ENCODE data around the gene PIGB.

Gene PIGB

DNA sequence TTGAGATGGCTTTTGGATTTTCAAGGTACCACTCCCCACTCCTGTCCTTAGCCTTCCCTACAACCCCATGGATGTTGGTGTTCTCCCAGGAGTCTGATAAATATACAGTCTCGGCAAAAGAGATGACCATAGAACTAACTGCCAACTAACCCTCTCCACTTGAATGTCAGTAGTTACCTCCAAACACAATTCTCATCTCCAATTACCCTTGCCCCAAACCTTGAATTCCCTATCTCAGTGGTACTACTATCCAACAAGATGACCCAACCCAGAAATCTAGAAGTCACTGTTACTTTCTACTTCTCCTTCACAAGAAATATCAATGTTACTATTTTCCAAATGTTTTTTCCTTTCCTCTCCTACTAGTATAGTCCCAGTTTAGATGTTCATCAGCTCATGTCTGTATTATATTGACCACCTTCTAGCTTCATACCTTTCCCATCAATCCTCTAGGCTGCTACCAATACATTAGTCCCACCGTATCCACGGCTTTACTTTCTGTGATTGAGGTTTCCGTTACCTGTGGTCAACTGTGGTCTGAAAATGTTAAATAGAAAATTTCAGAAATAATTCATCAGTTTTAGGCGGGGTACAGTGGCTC lies 38.1 kb downstream of the PIGB start:
- H3K4me1 ChIP-seq = peaks cover 19 to 37% (median 28%) of the 10 kb centered on the region in 10 experiments
- no peak overlapping the region for H3K9ac ChIP-seq

DNA sequence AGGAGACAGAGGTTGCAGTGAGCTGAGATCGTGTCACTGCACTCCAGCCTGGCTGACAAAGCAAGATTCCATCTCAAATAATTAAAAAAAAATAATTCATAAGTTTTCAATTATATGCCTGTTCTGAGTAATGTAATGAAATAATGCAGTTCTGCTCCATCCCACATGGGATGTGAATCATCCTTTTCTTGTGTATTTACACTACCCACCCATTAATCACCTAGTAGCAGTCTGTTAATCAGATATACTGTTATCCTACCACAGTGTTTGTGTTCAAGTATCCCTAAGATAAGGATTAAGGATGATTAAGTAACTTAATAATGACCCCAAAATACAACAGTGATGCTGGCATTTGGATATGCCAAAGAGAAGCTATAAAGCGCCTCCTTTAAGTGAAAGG lies 38.8 kb downstream of the PIGB start:
- H3K4me2 ChIP-seq = no peak overlapping the region

More for the DNA sequence above, 38.1 kb downstream of the PIGB start:
- Histone ChIP-seq H3K27ac (no peak overlapping the region), H4K20me1 (peaks cover 0 to 20% (median 0%) of the 10 kb centered on the region in 11 experiments; a peak in 1 of 22 replicates), H3K36me3 (peaks cover 0 to 99% (median 82%) of the 10 kb centered on the region in 11 experiments; a peak in 20 of 22 replicates), H3K9me3 (replicated peaks in 1 of 11) (no peaks in the 10 kb centered on the region), H3K27me3 (no peaks in the 10 kb centered on the region), H3K4me3 (no peak overlapping the region), H3K4me2 (no peak overlapping the region)
- TF ChIP-seq Cebpa-rat (IDR thresholded peaks at IDR 0.05) = no peak

DNA sequence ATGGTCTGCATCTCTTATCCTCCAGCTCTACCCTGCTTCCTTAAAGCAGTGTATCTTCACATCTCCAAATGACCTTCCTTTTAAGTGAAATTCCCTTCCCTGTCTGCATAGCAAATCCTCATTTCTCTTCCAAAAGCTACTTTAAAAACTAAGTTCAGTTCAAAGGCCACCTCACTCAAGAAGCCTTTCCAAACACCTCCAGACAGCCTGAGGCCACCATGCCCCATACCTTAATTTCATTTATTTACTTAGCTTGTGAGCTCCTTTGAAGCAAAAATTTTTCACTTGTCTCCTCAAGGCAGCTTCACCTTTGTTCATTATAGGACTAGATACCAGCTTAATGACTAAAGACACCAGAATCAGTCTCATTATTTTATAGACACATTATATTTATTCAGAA lies 39.4 kb downstream of the PIGB start:
- no peak overlapping the region for H3K27ac ChIP-seq
- TF ChIP-seq Cebpa-rat (IDR thresholded peaks at IDR 0.05) = no peak

More for the DNA sequence above, 38.8 kb downstream of the PIGB start:
- peaks cover 0 to 20% (median 0%) of the 10 kb centered on the region in 11 experiments; a peak in 1 of 22 replicates for H4K20me1 ChIP-seq
- no peak overlapping the region for H3K9ac ChIP-seq
- peaks cover 20 to 37% (median 28%) of the 10 kb centered on the region in 10 experiments for H3K4me1 ChIP-seq
- H3K9me3 ChIP-seq (replicated peaks in 1 of 11) = no peaks in the 10 kb centered on the region
- H3K27me3 ChIP-seq = no peaks in the 10 kb centered on the region
- TF ChIP-seq Cebpa-rat (IDR thresholded peaks at IDR 0.05) = no peak
- peaks cover 5 to 99% (median 82%) of the 10 kb centered on the region in 11 experiments; a peak in 21 of 22 replicates for H3K36me3 ChIP-seq
- H3K27ac ChIP-seq = no peak overlapping the region
- no peak overlapping the region for H3K4me3 ChIP-seq

DNA sequence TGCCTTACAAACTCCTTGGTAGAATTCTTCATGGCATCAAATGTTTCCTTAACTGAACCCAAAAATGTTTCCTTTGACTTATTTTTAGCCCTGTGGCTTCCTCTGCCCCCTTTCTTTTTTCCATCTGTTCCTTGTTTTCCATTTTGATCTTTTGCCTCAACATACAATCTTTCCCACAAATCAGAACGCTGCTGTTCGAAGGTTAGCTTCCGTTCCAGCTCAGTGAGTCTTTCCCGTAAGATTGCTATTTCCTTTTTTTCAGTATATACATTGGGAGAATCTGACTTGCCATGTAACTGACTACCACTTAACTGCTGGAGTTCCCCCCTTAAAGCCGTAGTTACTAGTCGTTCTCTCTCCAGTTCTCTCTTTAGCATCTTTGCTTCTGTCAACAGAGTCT lies 41.2 kb downstream of the PIGB start:
- H3K27me3 ChIP-seq = no peaks in the 10 kb centered on the region
- H3K9me3 ChIP-seq (replicated peaks in 1 of 11) = no peaks in the 10 kb centered on the region
- H3K36me3 ChIP-seq = peaks cover 7 to 100% (median 85%) of the 10 kb centered on the region in 11 experiments; a peak in 21 of 22 replicates
- peaks cover 20 to 36% (median 27%) of the 10 kb centered on the region in 10 experiments for H3K4me1 ChIP-seq
- peak overlapping the region in 4 of 11 experiments; percentile 11 to 29 (median 19); a peak in 5 of 22 replicates for H3K9ac ChIP-seq
- peak overlapping the region in 2 of 10 experiments; percentile 2 to 18; a peak in 2 of 20 replicates for H3K4me3 ChIP-seq
- TF ChIP-seq Cebpa-rat (IDR thresholded peaks at IDR 0.05) = no peak
- H3K27ac ChIP-seq = peak overlapping the region in 9 of 11 experiments; percentile 10 to 49 (median 24); a peak in 10 of 22 replicates
- peak overlapping the region; percentile 52 to 80 (median 67) for H3K4me2 ChIP-seq
- peaks cover 0 to 20% (median 0%) of the 10 kb centered on the region in 11 experiments; a peak in 1 of 22 replicates for H4K20me1 ChIP-seq

More for the DNA sequence above, 39.4 kb downstream of the PIGB start:
- H3K9me3 ChIP-seq (replicated peaks in 1 of 11) = no peaks in the 10 kb centered on the region
- peaks cover 20 to 37% (median 28%) of the 10 kb centered on the region in 10 experiments for H3K4me1 ChIP-seq
- H3K27me3 ChIP-seq = no peaks in the 10 kb centered on the region
- H3K4me3 ChIP-seq = no peak overlapping the region
- H3K9ac ChIP-seq = no peak overlapping the region
- peaks cover 0 to 20% (median 0%) of the 10 kb centered on the region in 11 experiments; a peak in 1 of 22 replicates for H4K20me1 ChIP-seq
- peaks cover 7 to 99% (median 82%) of the 10 kb centered on the region in 11 experiments; a peak in 21 of 22 replicates for H3K36me3 ChIP-seq
- no peak overlapping the region for H3K4me2 ChIP-seq

DNA sequence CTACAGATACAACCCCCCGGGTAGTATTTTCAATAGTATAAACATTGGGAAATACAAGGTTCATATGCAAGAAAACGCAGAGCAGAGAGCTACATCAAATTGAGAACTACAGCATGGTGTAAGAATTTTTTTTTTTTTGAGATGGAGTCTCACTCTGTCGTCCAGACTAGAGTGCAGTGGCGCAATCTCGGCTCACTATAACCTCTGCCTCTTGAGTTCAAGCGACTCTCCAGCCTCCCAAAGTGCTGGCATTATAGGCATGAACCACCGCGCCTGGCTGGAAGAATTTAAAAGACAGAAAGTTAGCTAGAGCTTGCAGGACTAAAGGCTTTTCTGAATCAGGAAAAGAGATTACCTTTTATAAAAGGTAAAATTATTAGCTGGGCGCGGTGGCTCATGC lies 42.0 kb downstream of the PIGB start:
- Histone ChIP-seq H3K27me3 (no peaks in the 10 kb centered on the region), H3K36me3 (peaks cover 7 to 100% (median 85%) of the 10 kb centered on the region in 11 experiments; a peak in 21 of 22 replicates), H3K9me3 (replicated peaks in 1 of 11) (no peaks in the 10 kb centered on the region), H3K4me3 (no peak overlapping the region), H3K9ac (0 out of 22 replicates have a peak overlapping the region, but pooled peaks of 1 of the 11 experiments have one; percentile 29), H4K20me1 (peaks cover 0 to 20% (median 0%) of the 10 kb centered on the region in 11 experiments; a peak in 2 of 22 replicates), H3K4me2 (peak overlapping the region; percentile 52 to 80 (median 67); a peak in 20 of 22 replicates), H3K27ac (peak overlapping the region in 2 of 11 experiments; percentile 33 to 49; a peak in 2 of 22 replicates), H3K4me1 (peaks cover 20 to 28% (median 23%) of the 10 kb centered on the region in 10 experiments)
- no peak for TF ChIP-seq Cebpa-rat (IDR thresholded peaks at IDR 0.05)

DNA sequence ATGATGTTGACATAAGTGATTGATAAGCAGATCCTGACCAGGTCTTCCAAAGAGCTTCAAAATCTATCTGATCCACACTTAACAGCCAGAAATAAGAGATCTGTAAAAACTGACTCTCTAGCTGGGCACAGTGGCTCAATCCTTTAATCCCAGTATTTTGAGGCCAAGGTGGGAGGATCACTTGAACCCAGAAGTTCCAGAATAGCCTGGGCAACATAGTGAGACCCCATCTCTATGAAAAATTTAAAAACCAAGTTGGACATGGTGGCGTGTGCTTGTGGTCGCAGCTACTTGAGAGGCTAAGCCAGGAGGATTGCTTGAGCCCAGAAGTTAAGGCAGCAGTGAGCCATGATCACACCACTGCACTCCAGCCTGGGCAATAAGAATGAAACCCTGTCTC lies 43.6 kb downstream of the PIGB start:
- Histone ChIP-seq H3K36me3 (peaks cover 7 to 99% (median 81%) of the 10 kb centered on the region in 11 experiments; a peak in 20 of 22 replicates), H3K27me3 (no peaks in the 10 kb centered on the region), H3K4me1 (peaks cover 20 to 38% (median 24%) of the 10 kb centered on the region in 10 experiments), H3K4me3 (no peak overlapping the region), H3K27ac (no peak overlapping the region), H3K4me2 (no peak overlapping the region), H4K20me1 (peaks cover 0 to 20% (median 0%) of the 10 kb centered on the region in 11 experiments; a peak in 3 of 22 replicates), H3K9me3 (replicated peaks in 1 of 11) (no peaks in the 10 kb centered on the region), H3K9ac (no peak overlapping the region)
- TF ChIP-seq Cebpa-rat (IDR thresholded peaks at IDR 0.05) = no peak

DNA sequence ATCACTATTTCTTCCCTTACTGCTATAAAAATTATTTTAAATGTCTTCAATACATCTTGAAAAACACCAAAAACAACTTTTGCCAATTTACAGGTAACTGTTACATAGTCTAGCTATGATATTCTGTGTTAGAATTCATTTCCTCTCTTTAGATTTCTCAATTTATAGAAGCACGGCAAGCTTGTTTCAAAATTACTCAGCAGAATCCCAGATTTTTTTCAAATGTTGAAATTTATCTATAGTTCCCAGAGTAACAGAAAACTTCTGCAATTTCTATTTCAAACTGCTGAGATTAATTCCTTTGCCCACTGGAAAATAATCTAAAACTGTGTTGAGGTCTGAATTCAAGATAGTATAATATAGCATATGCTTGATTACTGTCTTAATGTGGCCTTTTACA lies 48.0 kb downstream of the PIGB start:
- H3K36me3 ChIP-seq = peaks cover 25 to 98% (median 92%) of the 10 kb centered on the region in 11 experiments
- H3K27me3 ChIP-seq = no peaks in the 10 kb centered on the region
- no peak overlapping the region for H3K27ac ChIP-seq
- no peak overlapping the region for H3K9ac ChIP-seq
- TF ChIP-seq Cebpa-rat (IDR thresholded peaks at IDR 0.05) = no peak
- no peaks in the 10 kb centered on the region for H3K9me3 ChIP-seq (replicated peaks in 1 of 11)
- H3K4me2 ChIP-seq = peak overlapping the region in 3 of 11 experiments; percentile 2 to 29 (median 9); a peak in 3 of 22 replicates
- H3K4me1 ChIP-seq = peaks cover 0 to 18% (median 0%) of the 10 kb centered on the region in 10 experiments; a peak in 9 of 20 replicates
- no peak overlapping the region for H3K4me3 ChIP-seq
- peaks cover 0 to 4% (median 0%) of the 10 kb centered on the region in 11 experiments; a peak in 6 of 22 replicates for H4K20me1 ChIP-seq

DNA sequence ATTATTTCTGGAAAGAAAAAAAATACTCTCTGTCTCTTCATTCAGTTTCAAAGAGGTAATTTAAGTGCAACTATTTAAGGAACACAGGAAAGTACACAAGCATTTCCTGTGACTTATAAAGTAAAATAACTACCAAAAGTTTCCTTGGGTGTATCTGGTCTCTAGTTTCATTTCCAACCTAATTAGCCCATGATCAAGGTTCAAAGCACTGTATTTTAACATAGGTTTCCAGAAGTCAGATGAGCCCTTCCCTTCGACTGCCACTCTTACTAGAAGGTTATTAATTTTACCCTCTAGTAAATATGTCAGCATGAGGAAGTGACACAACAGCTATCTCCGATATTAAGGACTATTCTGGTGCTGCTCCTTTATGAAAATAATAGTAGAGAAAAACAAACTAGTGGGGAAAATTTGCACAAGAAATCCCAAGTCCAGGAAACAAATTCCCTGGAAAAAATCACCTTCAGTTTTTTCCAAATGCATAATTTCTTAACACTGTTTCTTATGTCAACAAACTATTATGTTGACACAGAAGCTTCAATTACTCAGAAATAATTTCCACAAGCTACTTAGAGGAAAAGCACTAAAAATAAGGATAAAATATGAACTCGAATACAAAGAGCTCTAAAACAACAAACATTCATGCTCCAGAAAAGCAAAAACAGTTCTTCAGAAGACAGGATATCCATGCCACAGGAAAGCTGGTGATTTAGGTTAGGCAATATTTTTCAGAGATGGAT lies 53.8 kb downstream of the PIGB start:
- no peak overlapping the region for H3K4me3 ChIP-seq
- no peaks in the 10 kb centered on the region for H3K9me3 ChIP-seq (replicated peaks in 1 of 11)
- peak overlapping the region in 2 of 11 experiments; percentile 3 to 5; a peak in 2 of 22 replicates for H3K27ac ChIP-seq
- H3K36me3 ChIP-seq = peaks cover 40 to 99% (median 91%) of the 10 kb centered on the region in 11 experiments
- no peak for TF ChIP-seq Cebpa-rat (IDR thresholded peaks at IDR 0.05)
- H3K4me2 ChIP-seq = peak overlapping the region; percentile 11 to 72 (median 51); a peak in 18 of 22 replicates
- H4K20me1 ChIP-seq = peaks cover 0 to 14% (median 0%) of the 10 kb centered on the region in 11 experiments; a peak in 6 of 22 replicates
- H3K27me3 ChIP-seq = no peaks in the 10 kb centered on the region
- H3K4me1 ChIP-seq = peaks cover 12 to 29% (median 15%) of the 10 kb centered on the region in 10 experiments
- no peak overlapping the region; a peak in 1 of 22 replicates for H3K9ac ChIP-seq
